WI38 (cell line): ENCODE results near the gene KCNQ4.

ENCODE experiments used
- H3K4me3 ChIP-seq: 2 replicates; pipeline ENCODE4 v1.5.1; 2011; ENCODE audit warnings: low read depth, mild to moderate bottlenecking, control low read depth, low read length
- TF ChIP-seq, protein P1 (sequence below): IDR thresholded peaks from 2 replicates; pipeline ENCODE4 v1.5.1; 2012; ENCODE audit warnings: low read depth, mild to moderate bottlenecking, control low read depth, low read length

The KCNQ4 gene

GRCh38 chr1:40740997-40741736, 42.4 kb upstream of the KCNQ4 start:
- TF ChIP-seq, protein P1, sequence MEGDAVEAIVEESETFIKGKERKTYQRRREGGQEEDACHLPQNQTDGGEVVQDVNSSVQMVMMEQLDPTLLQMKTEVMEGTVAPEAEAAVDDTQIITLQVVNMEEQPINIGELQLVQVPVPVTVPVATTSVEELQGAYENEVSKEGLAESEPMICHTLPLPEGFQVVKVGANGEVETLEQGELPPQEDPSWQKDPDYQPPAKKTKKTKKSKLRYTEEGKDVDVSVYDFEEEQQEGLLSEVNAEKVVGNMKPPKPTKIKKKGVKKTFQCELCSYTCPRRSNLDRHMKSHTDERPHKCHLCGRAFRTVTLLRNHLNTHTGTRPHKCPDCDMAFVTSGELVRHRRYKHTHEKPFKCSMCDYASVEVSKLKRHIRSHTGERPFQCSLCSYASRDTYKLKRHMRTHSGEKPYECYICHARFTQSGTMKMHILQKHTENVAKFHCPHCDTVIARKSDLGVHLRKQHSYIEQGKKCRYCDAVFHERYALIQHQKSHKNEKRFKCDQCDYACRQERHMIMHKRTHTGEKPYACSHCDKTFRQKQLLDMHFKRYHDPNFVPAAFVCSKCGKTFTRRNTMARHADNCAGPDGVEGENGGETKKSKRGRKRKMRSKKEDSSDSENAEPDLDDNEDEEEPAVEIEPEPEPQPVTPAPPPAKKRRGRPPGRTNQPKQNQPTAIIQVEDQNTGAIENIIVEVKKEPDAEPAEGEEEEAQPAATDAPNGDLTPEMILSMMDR = no peak

DNA sequence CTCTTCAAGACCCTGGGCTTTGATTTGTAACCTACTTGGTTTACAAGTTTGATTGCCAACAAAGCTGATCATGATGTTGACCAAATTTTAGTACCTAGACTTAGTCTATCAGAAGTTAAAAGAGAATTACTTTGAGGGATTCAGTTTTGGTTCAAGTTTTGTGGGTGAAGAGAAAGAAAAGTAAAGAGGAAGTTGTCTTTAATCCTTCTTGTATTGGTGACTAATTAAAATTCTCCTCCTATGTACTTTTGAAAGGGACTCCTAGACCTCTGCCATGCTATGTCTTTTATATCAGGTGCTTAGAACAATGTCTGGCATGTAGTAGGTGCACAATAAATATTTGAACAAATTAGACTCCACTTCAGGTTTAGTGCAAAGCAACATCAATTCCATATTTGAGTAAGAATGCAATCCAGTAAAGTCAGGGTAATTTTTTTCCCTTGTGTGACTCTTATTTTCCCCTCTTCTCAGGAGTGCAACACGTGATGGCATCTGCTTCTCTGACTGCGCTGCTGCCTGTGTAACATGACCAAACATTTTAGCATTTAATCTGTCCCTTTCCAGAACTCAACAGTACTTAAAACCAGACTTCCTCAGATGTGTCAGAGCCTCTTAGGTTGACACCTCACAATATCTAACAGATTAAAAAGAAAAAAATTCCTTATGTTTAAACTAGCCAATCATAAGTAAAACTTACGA, 41.1 kb upstream of the KCNQ4 start:
- no peak overlapping the region for H3K4me3 ChIP-seq
- TF ChIP-seq, protein P1 = no peak

More at GRCh38 chr1:40740997-40741736, 42.4 kb upstream of the KCNQ4 start:
- no peak overlapping the region for H3K4me3 ChIP-seq

DNA sequence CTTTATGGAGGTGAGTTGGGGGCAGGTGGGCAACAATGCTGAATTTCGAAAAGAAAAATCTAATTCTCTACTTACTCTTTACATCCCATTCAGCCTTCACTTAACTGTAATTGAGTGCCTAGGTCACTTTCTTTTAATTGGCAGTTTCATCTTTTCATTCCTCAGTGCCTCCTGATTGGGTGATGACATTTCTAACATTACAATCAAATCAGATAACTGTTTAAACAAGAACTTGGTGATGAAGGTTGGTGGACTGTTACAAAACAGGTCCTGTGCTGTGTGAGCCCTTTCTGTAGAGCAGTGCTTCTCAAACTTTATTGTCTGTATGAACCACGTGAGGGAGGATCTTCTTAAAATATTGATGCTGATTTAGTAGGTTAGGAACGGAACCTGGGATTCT, 40.1 kb upstream of the KCNQ4 start:
- no peak overlapping the region for H3K4me3 ChIP-seq
- TF ChIP-seq, protein P1 = no peak

- TF ChIP-seq, protein P1 = no peak
- no peak overlapping the region for H3K4me3 ChIP-seq
Observed at GRCh38 chr1:40743860-40744259, 39.7 kb upstream of the KCNQ4 start.

DNA sequence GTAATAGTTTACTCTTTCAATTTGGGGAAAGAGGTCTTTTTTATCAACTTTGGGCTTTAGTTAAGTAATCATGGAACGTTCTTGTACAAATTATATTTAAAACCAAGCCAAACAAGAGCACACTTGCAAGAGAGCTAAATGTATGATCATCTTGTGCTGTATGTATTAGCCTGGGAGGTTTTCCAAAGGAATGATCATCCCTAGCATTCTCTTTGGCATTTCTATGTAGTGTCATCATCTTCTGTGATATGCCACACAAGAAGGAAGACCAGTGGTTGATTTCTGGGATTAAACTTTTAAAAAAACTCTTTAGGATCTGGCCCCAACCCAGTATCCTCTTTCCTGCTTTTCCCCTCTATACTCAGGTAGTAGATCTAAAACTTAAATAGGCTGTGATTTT, 38.4 kb upstream of the KCNQ4 start:
- TF ChIP-seq, protein P1 = no peak
- H3K4me3 ChIP-seq = no peak overlapping the region

DNA sequence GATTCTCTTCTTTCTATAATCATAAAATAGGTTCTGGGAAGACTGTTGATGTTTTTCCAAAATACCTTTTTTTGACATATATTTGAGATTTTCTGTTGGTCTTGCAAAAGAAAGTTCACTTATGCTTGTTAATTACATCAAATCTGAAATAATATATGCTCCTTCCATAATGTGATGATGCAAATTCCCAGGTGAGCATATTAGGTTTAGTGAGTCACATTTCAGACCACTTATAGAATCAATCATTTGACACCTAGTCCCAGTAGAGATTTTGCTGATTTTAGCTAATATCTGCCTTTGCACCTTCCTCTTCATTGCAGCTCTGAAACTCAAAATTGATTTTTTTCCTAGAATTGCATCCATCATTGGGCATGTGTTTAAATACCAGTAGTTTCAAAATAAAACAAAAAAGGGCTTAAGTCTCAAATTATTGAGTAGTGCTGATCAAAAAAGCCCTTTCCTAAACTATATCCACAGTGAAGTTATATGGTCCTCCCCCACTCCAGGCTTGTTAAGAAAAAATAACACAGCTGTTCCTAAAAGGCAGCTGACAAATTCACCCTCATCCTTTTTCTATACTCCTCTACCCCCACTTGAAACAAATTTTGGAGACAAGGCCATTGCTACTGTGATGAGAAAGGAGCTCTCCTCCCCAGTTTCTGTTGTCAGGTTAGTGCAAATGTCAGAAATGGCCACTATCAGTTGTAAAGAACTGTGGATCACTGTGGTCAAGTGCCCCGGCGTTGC, 37.1 kb upstream of the KCNQ4 start:
- TF ChIP-seq, protein P1 = no peak
- no peak overlapping the region for H3K4me3 ChIP-seq
